ENCODE measurements around the gene NPAS4. TPM values are rescaled to one million over a fixed set of nuclear protein-coding genes. Genes with fewer than 3 reads are reported as not detected.

NPAS4 gene
- polyA plus RNA-seq, 1 experiment: 0.72 TPM

- peak; percentile 87 for DNase-seq (ENCODE audit: low read depth)
- ChIA-PET CTCF (interaction anchor here (0.9 to 22.5 kb wide), 10 partner anchors 8 to 260 kb away, joined by 3 to 400 read pairs (median 4); partner anchors contain the start of genes DPP3, MRPL11, RBM4B and RIN1), POLR2A (interaction anchor here (0.6 to 1.0 kb wide), 2 partner anchors 10 to 129 kb away, joined by 3 to 5 read pairs; partner anchors contain the start of gene YIF1A)
- TF ChIP-seq, protein P1, sequence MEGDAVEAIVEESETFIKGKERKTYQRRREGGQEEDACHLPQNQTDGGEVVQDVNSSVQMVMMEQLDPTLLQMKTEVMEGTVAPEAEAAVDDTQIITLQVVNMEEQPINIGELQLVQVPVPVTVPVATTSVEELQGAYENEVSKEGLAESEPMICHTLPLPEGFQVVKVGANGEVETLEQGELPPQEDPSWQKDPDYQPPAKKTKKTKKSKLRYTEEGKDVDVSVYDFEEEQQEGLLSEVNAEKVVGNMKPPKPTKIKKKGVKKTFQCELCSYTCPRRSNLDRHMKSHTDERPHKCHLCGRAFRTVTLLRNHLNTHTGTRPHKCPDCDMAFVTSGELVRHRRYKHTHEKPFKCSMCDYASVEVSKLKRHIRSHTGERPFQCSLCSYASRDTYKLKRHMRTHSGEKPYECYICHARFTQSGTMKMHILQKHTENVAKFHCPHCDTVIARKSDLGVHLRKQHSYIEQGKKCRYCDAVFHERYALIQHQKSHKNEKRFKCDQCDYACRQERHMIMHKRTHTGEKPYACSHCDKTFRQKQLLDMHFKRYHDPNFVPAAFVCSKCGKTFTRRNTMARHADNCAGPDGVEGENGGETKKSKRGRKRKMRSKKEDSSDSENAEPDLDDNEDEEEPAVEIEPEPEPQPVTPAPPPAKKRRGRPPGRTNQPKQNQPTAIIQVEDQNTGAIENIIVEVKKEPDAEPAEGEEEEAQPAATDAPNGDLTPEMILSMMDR (IDR thresholded peaks at IDR 0.05; ENCODE audit: insufficient read depth, low read depth, low read length): peak; percentile 71
- Histone ChIP-seq H3K27me3 (ENCODE audit: control insufficient read depth, insufficient read depth, low read length) (peaks cover 6% of the 10 kb centered on the region; the same call in 1 of the 2 replicates), H3K4me3 (ENCODE audit: low read depth, low read length) (no peak overlapping the region), H3K36me3 (ENCODE audit: control insufficient read depth, insufficient read depth, low read length) (no peaks in the 10 kb centered on the region)
Observed at GRCh38 chr11:66418168-66418985, 2.5 kb upstream of the NPAS4 start.

DNA sequence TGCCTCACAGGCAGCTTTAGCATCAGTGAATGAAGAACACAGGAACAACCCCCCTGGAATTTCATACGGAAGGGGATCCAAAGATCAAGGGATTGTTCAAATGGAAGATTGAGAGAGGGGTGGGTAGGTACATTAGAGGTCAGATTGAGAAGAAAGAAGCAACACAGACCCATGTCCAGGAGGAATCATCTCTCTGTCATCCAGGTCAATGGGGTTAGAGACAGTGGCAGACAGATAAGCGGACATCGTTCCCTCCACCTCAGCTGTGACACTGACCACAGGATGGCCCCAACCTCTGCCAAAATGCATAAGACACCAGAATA is 1.9 kb upstream of the NPAS4 start:
- Histone ChIP-seq H3K36me3 (ENCODE audit: control insufficient read depth, insufficient read depth, low read length) (peaks cover 4% of the 10 kb centered on the region), H3K27me3 (ENCODE audit: control insufficient read depth, insufficient read depth, low read length) (peaks cover 6% of the 10 kb centered on the region; the same call in 1 of the 2 replicates), H3K4me3 (ENCODE audit: low read depth, low read length) (no peak overlapping the region)
- POLR2A ChIA-PET: no interaction called here
- DNase-seq (ENCODE audit: low read depth): no peak
- TF ChIP-seq, protein P1 (IDR thresholded peaks at IDR 0.05; ENCODE audit: insufficient read depth, low read depth, low read length): no peak
- CTCF ChIA-PET: interaction anchor here (1.5 to 22.5 kb wide), 3 partner anchors 11 to 83 kb away, joined by 4 to 400 read pairs (median 47); partner anchors contain the start of gene RIN1

- CTCF ChIA-PET: interaction anchor here (2.2 to 22.5 kb wide), 3 partner anchors 10 to 108 kb away, joined by 8 to 400 read pairs (median 47); no protein-coding TSS in a partner anchor
- POLR2A ChIA-PET: no interaction called here
- DNase-seq (ENCODE audit: low read depth): no peak
- peaks cover 6% of the 10 kb centered on the region for H3K36me3 ChIP-seq (ENCODE audit: control insufficient read depth, insufficient read depth, low read length)
- H3K27me3 ChIP-seq (ENCODE audit: control insufficient read depth, insufficient read depth, low read length): peaks cover 6% of the 10 kb centered on the region; the same call in 1 of the 2 replicates
- no peak overlapping the region for H3K4me3 ChIP-seq (ENCODE audit: low read depth, low read length)
- TF ChIP-seq, protein P1 (IDR thresholded peaks at IDR 0.05; ENCODE audit: insufficient read depth, low read depth, low read length): no peak
Observed at GRCh38 chr11:66419825-66420224, 1.0 kb upstream of the NPAS4 start.

- TF ChIP-seq, protein P1 (IDR thresholded peaks at IDR 0.05; ENCODE audit: insufficient read depth, low read depth, low read length): no peak
- Histone ChIP-seq H3K4me3 (ENCODE audit: low read depth, low read length) (no peak overlapping the region), H3K36me3 (ENCODE audit: control insufficient read depth, insufficient read depth, low read length) (peaks cover 6% of the 10 kb centered on the region), H3K27me3 (ENCODE audit: control insufficient read depth, insufficient read depth, low read length) (peaks cover 6% of the 10 kb centered on the region; the same call in 1 of the 2 replicates)
- DNase-seq (ENCODE audit: low read depth): peak; percentile 16
- ChIA-PET POLR2A (interaction anchor here (0.5 to 1.2 kb wide), 5 partner anchors 13 to 981 kb away, joined by 3 to 5 read pairs (median 3); partner anchors contain the start of gene DPP3), CTCF (interaction anchor here (0.6 to 22.5 kb wide), 11 partner anchors 8 to 257 kb away, joined by 3 to 400 read pairs (median 5); partner anchors contain the start of genes MRPL11 and YIF1A)
Observed at GRCh38 chr11:66421492-66422205, 814 bp downstream of the NPAS4 start.

DNA sequence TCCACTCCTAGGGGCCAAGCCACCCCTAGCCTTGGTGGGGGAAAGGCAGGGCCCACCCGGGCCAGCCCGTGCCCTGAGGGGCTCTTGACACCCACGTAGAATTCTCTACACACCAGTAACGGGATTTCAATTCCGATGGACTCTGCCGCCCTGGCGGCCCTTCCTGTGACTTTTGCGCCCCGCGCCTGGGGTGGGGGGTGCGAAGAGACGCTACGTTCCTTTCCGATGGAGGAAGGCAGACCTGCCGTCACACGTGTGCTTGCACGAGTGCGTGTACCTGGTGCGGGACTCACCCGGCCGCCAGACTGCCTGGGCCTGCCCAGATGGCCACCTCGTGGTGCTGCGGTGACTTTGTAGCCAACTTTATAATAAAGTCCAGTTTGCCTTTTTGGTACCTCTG is 5.5 kb downstream of the NPAS4 start:
- ChIA-PET POLR2A (no interaction called here), CTCF (interaction anchor here (0.8 to 22.5 kb wide), 3 partner anchors 8 to 21 kb away, joined by 4 to 400 read pairs (median 4); no protein-coding TSS in a partner anchor)
- TF ChIP-seq, protein P1 (IDR thresholded peaks at IDR 0.05; ENCODE audit: insufficient read depth, low read depth, low read length): no peak
- no peak for DNase-seq (ENCODE audit: low read depth)
- no peak overlapping the region for H3K4me3 ChIP-seq (ENCODE audit: low read depth, low read length)
- H3K36me3 ChIP-seq (ENCODE audit: control insufficient read depth, insufficient read depth, low read length): peaks cover 6% of the 10 kb centered on the region
- no peaks in the 10 kb centered on the region for H3K27me3 ChIP-seq (ENCODE audit: control insufficient read depth, insufficient read depth, low read length)

All from BJ (cell line).